Measurements from ENCODE around the gene CARD9.

Gene CARD9

DNA sequence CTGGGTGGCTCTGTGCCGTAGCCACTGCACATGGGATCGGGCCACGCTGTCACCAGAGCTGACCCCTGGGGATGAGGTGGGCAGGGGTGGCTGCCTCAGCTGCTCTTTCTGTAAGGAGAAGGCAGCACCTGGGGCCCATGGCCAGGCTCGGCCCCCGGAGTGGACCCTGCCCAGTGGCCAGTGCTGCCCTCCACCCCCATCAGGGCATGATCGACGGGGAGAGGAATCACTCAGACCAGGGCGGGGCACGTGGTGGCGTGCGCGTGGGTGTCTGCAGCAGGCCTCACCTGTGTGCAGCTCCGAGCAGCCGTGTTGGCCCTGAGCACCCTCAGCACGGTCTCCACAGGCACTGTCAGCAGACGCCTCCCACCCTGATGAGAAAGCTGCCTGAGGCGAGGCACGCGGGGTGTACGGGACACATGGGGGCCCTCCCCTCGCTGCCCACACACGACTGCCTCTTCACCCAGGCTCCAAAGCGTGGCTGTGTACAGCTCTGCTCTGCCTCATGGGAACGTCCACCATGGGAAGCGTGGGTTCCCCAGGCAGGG, 8.6 kb upstream of the CARD9 start:
- DNase-seq, result peak in 26 of 56 donors; percentile 16 to 80 (median 48)

DNA sequence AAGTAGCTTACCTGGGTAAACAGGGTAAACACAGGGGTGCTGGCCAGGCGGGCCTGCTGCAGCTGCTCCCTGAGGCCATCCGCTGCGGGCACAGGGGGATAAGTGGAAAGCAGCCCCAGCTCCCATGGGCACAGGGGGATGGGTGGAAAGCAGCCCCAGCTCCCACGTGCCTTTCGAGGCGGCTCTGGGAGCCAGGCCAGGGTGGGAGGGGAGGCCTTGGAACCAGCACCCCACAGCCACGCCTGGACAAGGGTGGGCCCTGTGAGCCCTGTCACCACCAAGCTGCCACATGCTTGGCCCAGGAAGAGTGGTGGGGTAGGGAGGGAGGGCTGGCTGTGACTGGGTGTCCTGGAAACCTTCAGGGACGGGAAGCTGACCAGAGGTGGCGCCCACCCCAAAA, 7.8 kb upstream of the CARD9 start:
- peak in 11 of 56 donors; percentile 12 to 54 (median 25) for DNase-seq

DNA sequence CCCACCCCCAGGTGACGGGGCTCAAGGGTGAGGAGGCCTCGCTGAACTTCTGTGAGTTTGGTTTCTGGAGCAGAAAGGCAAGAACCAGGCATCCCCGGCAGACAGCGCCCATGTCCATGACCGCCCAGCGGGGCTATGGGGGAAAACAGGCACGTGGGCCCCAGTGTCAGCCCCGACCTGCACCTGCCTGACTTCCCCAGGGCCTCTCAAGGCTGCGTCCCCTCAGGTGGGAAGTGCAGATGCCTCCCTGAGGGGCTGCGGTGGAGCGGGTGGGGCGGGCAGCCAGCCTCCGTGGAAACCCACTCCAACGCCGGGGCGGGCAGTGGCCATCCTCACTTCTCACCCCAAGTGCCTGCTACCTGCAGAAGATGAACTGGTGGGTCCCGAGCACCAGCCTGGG, 6.9 kb upstream of the CARD9 start:
- DNase-seq, result no peak

DNA sequence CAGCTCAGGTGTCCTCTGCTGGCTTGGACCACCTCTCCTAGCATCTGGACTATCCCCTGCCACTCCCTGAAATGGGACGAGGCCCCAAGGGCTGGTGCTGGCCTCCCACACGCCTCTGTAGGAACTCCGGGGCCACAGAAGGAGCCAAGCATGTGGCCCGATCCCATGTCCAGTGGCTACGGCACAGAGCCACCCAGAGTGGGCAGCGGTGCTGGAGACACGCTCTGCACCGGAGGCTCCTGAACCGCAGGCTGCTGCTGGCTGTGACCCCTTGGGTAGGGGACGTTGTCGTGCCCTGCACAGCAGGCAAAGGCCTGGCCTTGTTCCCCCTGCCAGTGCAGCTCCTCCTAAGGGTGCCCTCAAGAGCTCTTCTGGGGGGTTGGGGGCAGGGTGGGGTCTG, 6.4 kb upstream of the CARD9 start:
- no peak for DNase-seq

DNA sequence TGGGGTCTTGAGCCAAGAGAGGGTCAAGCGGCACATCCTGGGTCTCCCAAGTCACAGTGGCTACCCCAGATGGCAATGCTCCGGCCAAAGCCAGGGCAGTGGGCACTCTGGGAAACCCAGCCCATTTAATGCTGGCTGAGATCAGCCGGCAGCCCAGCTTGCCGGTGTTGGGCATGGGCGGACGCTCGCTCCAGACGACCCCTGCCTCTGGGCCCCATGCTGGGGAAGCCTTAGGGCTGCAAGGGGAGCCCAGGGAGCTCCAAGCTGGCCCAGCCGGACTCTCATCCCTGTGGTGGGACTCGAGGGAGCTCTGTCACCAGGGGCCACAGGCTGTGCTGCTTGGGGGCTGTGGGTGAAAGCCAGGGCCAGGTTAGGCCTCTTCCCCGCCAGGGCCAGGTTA, 5.9 kb upstream of the CARD9 start:
- DNase-seq, result no peak

DNA sequence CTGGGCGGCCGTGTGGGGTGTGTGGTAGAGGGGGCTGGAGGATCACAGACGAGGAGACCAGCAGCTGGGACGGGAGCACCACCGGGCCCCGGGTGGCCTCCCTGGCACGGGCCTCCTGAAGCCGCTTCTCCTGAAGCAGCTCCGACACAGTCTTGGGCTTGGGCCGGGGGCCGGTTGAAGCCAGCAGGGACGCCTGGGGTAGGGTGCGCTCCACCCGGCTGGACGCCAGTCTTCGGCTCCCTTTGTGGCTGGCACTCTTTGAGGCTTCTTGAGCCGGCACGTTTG, 5.5 kb upstream of the CARD9 start:
- DNase-seq, result no peak

DNA sequence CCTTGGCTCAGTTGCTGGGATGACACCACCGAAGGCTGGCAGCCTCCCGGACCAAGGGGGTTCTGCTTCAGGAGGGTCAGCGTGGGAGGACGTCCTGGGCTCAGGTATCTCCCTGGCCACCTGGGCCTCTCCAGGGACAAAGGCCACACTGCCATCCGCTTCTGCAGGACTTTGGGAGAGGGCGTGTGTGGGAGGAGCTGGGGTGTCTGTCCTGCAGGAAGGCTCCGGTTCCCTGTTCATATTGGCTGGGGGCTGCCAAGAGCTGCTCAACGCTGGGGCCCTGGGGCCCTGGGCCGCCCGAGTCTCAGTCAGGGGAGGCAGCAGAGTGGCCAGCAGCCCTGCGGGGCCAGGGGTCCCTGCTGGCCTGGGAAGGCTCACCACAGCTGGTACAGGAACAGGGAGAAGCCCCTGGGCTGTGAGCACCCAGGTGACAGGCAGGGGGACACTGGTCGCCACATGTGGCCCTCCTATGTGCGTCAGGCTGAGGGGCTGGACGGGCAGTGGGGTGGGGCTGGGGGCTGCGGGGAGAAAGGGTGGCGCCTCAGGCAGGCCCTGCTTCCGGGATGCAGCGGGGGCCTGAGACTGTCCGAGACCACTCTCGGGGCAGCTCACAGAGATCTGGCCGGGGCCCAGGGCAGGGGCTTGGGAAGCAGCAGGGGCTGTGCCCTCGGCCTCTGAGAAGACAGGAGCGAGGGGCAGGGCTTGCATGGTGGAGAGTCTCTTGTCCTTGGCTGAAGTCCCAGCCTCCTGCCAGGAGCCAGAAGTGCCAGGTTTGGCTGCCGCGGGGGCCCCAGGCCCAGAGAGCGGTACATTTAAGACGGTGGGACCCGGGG, 4.9 kb upstream of the CARD9 start:
- DNase-seq, result no peak

DNA sequence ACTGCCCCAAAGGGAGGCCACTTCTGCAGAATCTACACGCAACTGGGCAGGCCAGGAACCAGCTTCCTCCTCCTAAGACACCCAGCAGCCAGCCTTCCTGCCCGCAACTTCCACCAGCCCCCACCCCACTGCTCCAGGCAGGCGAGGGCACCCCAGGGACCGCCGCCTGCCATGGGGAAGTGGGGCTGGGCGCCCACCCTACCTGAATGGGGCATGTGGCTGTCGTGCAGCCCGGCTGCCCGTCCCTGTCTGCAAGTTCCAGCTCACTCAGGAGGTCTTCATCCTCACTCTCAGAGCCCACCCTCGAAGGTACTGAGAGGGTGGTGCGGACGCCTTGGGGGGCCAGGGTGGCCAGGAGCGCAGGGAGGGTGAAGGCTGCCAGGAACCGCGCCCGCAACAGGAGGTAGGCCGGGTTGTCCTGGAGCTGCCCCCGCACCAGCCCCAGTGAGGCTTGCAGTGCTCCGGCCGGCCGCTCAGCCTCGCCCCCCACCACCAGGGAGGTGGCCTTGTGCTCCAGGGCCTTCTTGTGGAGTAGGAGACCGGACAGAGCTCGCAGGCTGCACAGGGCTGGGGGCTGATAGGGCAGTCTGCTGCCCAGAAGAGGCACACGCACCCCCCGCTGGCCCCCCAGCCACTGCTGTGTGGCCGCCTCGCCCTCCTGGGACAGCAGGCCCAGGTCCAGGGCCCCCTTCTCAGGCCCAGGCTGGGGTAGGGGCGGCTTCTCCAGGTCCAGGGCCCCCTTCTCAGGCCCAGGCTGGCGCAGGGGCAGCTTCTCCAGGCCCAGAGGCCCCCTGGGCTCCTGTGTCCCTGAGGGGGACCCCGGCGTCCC, 4.1 kb upstream of the CARD9 start:
- peak in 1 of 56 donors; percentile 31 for DNase-seq

DNA sequence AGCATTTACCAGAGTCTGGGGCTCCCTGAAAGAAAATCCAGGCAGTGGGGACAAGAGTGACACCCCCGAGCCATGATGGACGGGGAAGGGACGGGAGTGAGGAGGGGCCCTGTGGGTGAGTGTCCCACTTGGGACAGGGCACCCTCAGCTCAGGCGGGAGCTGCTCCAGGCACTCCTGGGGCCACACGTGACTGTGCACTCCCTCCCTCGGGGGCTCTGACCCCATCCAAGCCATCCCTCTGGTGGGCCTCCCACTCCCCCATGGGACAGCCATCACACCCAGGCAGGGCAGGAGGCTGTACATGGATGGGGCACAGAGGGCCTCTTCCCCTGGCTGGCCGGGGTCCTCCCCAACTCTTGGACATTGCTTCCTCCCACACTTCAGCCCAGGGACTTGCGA, 3.0 kb upstream of the CARD9 start:
- no peak for DNase-seq

DNA sequence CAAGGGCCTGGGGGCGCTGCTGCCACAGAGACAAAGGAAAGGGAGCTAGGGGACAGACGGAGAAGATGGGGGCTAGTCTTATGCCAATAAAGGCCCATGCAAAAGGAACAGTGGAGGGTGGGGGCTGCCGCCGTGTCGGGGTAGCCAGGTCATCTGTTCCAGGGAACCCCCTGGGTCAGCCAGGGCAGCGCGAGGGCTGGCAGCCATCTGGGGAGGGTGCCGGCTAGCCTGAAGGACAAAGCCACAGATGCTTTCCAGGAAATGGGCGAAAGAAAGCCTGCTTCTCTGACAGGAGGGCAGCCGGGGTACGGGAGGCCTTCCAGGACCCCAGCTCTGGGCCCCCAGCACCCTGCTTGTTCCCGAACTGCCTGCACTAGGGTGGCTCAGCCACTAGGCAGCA, 1.6 kb upstream of the CARD9 start:
- DNase-seq, result no peak

DNA sequence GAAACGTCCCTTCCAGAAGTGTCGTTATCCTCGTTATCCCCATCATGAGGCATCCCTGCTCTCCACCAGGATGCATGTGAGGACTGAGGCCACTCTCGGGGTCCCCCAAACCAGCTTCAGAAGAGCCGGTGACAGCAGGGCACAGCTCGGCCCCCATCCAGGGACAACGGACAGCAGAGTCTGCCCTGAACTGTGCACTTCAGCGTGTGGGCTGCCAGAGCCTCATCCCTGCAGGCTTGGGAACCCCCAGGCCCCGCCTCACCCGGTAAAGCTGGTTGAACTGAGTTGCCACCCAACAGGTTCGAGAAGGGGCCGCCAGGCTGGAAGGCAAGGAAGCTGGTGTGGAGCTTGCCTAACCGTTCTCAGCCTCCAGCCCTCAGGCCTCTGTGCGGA, 710 bp upstream of the CARD9 start:
- DNase-seq, result no peak

DNA sequence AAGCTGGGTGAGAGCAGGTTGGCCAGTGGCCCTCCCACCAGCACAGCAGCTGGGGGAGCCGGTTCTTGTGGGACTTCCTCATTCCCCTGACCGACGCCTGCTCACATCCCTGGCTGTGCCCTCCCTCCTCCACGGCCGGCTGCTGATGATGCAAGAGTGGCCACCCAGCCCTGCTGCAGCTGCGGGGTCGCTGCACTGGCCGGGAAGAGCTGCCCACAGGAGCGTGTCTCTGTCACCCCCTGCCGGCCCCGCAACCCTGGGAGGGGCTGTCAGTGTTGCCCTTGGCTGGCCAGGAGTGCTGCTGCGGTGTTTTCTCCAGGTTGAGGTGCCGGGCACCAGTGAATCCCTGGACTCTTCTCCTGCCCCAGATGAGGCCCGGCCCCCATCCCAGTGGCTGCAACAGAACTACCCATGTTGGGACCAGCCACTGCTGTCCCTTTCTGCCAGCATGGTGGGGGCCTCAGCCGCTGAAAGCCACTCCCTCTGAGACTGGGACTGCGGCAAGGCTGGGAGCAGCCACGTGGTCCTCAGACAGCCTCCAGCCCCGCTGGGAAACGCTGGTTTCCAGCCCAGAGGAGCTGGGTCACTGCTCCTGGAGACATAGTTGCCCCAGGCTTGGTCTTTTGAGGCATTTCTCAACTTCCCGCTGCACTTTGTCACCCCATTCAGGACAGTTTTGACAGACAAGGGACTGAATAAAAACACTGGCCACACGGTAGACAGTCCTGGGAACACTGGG, 739 bp downstream of the CARD9 start:
- DNase-seq, result peak in 11 of 56 donors; percentile 13 to 59 (median 23)

DNA sequence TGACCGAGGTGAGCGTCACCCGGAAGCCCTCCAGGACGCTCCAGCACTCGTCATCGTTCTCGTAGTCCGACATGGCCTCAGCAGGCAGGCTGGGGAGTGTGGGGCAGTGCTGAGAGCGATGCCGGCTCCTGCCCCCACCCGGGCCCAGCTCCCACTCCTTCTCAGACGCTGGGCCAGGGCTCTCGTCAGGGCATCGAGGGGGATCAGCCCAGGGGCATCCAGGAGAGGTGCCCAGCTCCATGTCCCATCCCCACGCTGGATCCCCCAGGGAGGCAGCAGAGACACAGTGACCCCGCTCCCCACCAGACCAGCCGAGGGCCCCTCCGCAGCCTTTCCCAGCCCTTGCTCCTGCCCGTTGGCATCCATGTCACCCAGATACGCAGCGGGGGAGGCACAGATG, 1.5 kb downstream of the CARD9 start:
- no peak for DNase-seq

DNA sequence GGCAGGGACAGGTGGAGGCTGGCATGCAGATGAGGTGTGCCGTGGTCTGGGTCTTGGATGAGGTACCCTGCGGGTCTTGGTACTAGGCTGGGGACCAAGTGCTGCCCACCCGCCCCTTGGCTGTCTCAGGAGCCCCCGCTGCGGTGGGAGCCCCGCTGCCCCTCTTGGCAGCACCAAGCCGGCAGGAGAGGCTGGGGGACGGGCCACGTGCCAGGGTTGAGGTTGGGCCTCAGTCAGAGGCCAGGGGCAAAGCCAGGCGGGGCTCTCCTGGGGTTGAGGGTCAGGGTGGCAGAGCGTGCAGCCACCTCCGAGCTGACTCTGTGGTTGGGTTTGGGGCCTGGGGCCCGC, 2.0 kb downstream of the CARD9 start:
- DNase-seq, result no peak

DNA sequence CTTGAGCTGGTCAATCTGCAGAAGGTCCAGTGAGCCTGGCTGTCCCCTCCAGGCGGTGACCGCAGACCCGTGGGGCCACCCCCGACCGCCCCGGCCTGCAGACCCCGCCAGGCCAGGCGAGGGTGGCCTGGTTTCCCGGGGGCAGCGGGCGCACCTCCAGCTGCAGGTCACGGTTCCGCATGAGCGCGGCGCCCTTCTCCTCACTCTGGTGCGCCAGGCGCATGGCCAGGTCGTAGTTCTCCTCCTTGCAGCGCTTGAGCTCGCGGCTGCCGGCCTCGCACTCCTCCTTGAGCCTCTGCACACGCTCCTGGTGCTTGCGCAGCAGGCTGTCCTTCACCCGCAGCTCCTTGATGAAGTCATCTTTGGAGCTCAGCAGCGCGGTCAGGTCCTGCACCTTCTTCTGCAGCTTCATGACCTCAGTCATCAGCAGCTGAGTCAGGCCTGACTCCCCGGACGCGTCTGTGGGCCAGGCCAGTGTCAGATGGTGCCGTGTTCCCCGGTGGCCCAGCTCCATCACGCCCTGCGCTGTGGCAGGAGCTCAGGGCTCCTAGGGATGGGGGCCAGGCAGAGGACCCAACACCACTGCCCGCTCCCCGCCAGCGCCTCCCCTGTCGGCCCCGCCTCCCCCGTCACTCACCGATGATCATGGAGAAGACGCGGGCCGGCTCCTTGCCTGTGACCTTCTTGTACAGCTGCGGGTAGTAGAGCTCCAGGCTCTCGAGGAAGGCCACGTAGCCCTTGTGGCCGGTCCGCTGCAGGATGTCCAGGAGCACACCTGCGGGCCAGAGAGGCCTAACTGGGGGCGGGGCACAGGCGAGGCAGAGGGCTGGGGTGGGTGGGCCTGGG, 2.6 kb downstream of the CARD9 start:
- DNase-seq, result no peak

DNA sequence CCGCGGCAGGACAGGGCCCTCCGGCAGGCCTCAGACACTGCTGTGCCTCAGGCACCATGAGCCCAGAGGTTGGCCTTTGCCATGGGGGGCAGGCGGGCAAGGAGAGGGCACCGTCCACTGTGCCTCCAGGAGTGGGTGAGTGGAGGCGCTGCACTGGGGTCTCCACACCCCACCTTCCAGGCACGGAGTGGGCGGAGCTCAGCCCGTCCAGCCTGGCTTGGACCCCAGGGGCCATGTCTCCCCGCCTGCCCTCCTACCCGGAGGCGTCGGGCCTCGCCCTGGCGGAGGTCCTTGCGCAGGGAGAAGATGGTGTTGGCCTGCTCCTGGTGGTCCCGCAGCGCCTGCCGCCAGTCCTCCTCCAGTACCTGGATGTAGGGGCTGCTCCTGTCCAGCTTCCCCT, 3.4 kb downstream of the CARD9 start:
- no peak for DNase-seq

DNA sequence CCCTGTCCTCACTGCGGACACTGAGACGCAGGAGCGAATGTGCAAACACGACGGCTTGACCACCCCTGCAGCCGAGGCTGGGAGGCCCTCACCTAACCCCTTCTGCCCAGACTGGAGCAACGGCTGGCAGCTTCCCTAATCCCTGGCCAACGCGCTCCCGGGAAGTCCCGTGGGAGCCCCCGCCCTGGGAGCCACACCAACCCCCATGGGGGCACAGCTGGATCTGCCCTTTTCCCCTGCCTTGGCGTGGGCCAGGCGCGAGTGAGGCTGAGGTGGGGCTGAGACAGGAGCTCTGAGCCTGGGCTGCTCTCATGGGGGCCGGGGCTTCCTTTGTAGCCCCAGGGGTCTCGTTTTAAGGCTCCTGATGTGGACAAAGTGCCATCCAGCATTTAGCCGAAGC, 5.3 kb downstream of the CARD9 start:
- DNase-seq, result no peak

DNA sequence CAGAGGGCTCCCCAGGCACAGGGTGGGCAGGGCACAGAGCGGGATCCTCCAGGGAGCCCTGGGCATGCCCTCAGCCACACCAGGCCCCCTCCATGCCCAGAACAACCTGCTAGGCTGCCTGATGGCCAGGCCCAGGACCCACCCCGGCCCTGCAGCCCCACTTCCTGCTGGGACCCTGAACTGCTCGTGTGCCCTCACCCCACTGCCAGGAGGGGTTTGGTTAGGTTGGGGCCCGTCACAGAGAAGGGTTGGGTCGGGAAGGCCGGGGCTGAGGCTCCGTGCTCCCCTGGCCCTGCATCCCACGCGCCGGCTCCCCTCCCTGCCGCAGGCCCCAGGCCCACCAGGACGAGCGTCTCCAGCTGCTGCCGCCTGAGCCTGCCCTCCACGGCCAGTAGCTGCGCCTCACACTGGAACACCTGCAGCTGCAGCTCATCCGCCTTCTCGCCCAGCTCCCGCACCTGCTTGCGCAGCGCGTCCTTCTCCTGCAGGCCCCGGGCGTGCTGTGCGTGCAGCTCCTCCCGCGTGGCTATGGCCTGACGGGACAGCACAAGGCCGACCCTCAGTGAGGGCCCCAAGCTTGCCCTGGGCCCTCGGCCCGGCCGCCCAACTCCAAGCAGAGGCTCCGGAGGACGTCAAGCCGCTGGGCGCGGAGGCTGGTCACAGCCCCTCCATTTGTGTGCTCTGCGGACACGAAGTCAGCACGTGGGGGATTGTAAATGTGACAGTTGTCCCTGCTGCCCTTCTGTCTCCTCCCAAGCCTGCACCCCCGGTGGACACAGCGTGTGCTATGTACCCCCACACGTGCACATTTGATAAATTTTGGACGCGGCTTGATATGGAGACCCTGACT, 5.9 kb downstream of the CARD9 start:
- DNase-seq, result no peak

DNA sequence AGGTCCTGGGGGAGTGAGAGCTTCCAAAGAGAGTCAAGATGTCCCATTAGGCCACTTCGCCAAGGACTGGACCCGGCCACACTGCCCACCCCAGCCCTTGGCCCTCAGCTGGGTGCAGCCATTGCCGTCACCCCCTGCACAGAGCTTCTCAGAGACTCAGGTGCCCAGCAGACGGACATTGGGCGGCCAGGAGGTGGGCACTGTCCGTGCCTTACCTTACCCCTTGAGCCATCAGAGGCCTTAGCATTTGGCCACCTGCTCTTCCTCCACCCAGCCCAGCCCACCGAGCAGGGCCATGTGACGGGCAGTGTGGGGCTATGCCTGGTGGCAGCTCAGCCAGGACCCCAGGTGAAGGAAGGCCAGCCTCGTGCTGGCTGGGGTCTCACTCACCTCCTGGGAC, 6.6 kb downstream of the CARD9 start:
- DNase-seq, result no peak

DNA sequence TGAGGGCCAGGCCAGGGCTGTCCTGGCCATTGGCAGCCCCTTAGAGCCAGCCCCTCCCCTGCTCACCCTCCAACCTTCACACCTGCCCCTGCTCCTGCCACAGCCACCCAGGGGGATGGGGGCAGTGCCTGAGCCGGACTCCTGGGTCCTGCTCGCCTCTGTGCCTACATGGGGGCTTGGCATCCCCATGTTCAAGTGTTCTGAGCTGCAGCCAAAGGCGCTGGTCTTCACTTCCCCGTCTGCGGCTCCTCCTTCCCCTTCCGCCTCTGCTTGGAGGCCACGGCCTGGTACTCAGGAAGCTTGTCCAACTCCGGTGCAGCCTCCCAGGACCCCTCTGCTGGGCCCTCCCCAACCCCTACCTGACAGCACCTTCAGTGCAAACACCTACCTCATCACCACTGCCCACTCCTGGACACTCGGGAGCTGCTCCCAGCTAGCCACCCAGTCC, 7.7 kb downstream of the CARD9 start:
- DNase-seq, result peak in 1 of 56 donors; percentile 25

Data from nucleus accumbens (tissue), 56 donors.